GM21723 (cell line): ENCODE data around the gene CASP2.
"Not testable (repeated sequence)": the region's sequence is repeated elsewhere in the genome, so short reads cannot be mapped to it uniquely, and the experiment has no call there.

ENCODE experiments used
- ATAC-seq: cut with Tn5 transposase; IDR thresholded peaks from one replicate; pipeline ENCODE4 v1.9.1; 2021; ENCODE audit warnings: mild to moderate bottlenecking, moderate library complexity; ENCODE audit not compliant: unreplicated experiment

Gene CASP2

GRCh38 chr7:143263266-143264195 lies 24.6 kb upstream of the CASP2 start, which contains the start of gene GSTK1:
GSTK1 (plus strand) TSS chr7:143263441; CDS start chr7:143263514, 73 bp downstream.
- peak; percentile 97 for ATAC-seq

GRCh38 chr7:143264196-143264568 lies 24.0 kb upstream of the CASP2 start:
- ATAC-seq = not testable (repeated sequence)

- ATAC-seq = no peak
Observed at GRCh38 chr7:143265017-143265693, 23.0 kb upstream of the CASP2 start.

- ATAC-seq = no peak
Observed at GRCh38 chr7:143269251-143269650, 18.9 kb upstream of the CASP2 start.

GRCh38 chr7:143271240-143271639 lies 16.9 kb upstream of the CASP2 start:
- ATAC-seq = no peak

GRCh38 chr7:143272871-143273270 lies 15.3 kb upstream of the CASP2 start:
- ATAC-seq = no peak

GRCh38 chr7:143279186-143280098 lies 8.7 kb upstream of the CASP2 start:
- no peak for ATAC-seq

- ATAC-seq = no peak
Observed at GRCh38 chr7:143280160-143280559, 8.0 kb upstream of the CASP2 start.

- no peak for ATAC-seq
Observed at GRCh38 chr7:143280566-143280965, 7.6 kb upstream of the CASP2 start.

- no peak for ATAC-seq
Observed at GRCh38 chr7:143281529-143281928, 6.6 kb upstream of the CASP2 start.

GRCh38 chr7:143282124-143282523 lies 6.0 kb upstream of the CASP2 start:
- no peak for ATAC-seq

GRCh38 chr7:143283381-143283780 lies 4.8 kb upstream of the CASP2 start:
- no peak for ATAC-seq

- no peak for ATAC-seq
Observed at GRCh38 chr7:143284591-143285469, 3.3 kb upstream of the CASP2 start, which contains the start of gene TMEM139. TMEM139 (plus strand) TSS chr7:143284958; CDS start chr7:143285958, 1,000 bp downstream.

GRCh38 chr7:143285470-143285778 lies 2.7 kb upstream of the CASP2 start:
- ATAC-seq = no peak

- no peak for ATAC-seq
Observed at GRCh38 chr7:143285806-143286521, 2.2 kb upstream of the CASP2 start.

- no peak for ATAC-seq
Observed at GRCh38 chr7:143286522-143286890, 1.6 kb upstream of the CASP2 start.

GRCh38 chr7:143287339-143287934 lies 714 bp upstream of the CASP2 start:
- ATAC-seq = no peak

- peak; percentile 0 for ATAC-seq
Observed at GRCh38 chr7:143288836-143289235, 685 bp downstream of the CASP2 start.

GRCh38 chr7:143289421-143289820 lies 1.3 kb downstream of the CASP2 start:
- ATAC-seq = no peak
